T-helper 9 cell (primary cell): ENCODE data around the gene NSUN2.

Experiments used
- DNase-seq: peaks from one replicate; pipeline ENCODE4 v3.0.0-alpha.2; 2020

Gene NSUN2

GRCh38 chr5:6553972-6554371 is 78.9 kb downstream of the NSUN2 start:
- no peak for DNase-seq

DNA sequence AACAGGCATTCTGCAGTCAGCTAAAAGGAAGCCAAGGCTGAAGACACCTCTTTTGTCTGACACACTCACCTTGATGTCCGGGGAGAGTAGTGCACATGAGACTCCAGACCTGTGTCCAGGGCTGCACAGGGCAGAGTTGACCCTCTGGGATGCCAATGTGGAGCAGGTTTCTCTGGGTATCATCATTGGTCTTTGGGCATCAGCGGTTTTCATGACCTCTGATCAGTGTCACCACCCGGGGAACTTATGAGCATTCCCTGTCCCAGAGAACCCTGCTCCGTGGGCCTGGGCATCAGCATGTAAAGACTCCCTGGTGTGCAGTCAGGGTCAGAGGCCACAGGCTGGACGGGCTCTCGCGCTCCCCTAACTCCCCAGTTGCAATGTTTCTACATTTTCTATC is 80.2 kb downstream of the NSUN2 start:
- no peak for DNase-seq

- DNase-seq: no peak
Observed at GRCh38 chr5:6551955-6552313, 80.9 kb downstream of the NSUN2 start.

- DNase-seq: no peak
Observed at GRCh38 chr5:6551287-6551954, 81.4 kb downstream of the NSUN2 start.

DNA sequence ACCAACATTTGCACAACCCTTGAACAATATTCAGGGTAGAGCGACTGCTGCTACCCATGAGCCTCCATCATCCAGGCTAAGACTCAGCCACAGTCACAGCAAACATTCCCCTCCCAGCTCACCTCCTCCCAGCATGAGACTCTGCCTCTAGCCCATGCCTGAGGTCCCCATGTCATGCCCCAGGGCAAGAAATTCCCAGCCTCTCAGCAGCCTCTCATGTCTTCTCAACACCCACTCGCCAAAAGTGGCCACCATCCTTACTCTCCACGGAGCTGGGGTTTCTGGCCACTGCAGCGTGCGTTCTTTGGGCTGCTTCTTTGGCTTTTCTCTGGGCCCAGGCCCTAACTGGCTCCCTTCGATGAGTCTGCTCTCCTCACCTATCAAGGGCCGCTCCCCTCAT is 82.2 kb downstream of the NSUN2 start:
- no peak for DNase-seq
